Fibroblast of villous mesenchyme (primary cell): Measurements from ENCODE around the gene FABP6. TPM values are rescaled to one million over a fixed set of nuclear protein-coding genes. Genes with fewer than 3 reads are reported as not detected.
A peak's percentile ranks its signal among the peaks of the same experiment; 100 is the strongest.

Experiments
- DNase-seq: peaks from one replicate; pipeline ENCODE4 v3.0.0-alpha.2; 2010; ENCODE audit warnings: low read depth
- H3K4me3 ChIP-seq: 2 replicates; pipeline ENCODE4 v1.5.1; 2011; ENCODE audit warnings: low read depth, mild to moderate bottlenecking, low read length
- CTCF ChIP-seq: IDR thresholded peaks from 2 replicates; pipeline ENCODE4 v1.5.1; 2012; ENCODE audit warnings: low read depth, mild to moderate bottlenecking, low read length; ENCODE audit not compliant: insufficient read depth
- total RNA-seq: library from RNA; depleted of rRNA; stranded (reverse); fragments of >200 nt; gene quantifications from 2 replicates; pipeline ENCODE4 v1.2.3, GENCODE V29; 2012

FABP6 gene
- total RNA-seq, 1 donor, result not detected

- H3K4me3 ChIP-seq, result no peak overlapping the region
- no peak for DNase-seq
- no peak for TF ChIP-seq CTCF
Observed at GRCh38 chr5:160286947-160287346, 57.6 kb downstream of the FABP6 start.

- no peak overlapping the region for H3K4me3 ChIP-seq
- TF ChIP-seq CTCF, result no peak
- peak; percentile 17 for DNase-seq
Observed at GRCh38 chr5:160287378-160288051, 58.2 kb downstream of the FABP6 start.

Other genes starting within 250 kb of the FABP6 start
- 47.7 and 51.0 TPM in 2 replicates for gene TTC1, start 220.4 kb upstream of the FABP6 start, total RNA-seq
- 18.0 and 25.5 TPM in 2 replicates for gene PWWP2A, start 110.1 kb upstream of the FABP6 start, total RNA-seq
- gene CCNJL, start 83.1 kb downstream of the FABP6 start, total RNA-seq, result 0.86 and 1.3 TPM in 2 replicates
- gene C1QTNF2, start 141.1 kb downstream of the FABP6 start, total RNA-seq, result 0.43 and 0.64 TPM in 2 replicates
- 2.9 and 4.7 TPM in 2 replicates for gene FAM200C, start 170.5 kb downstream of the FABP6 start, total RNA-seq
- 39.0 and 48.4 TPM in 2 replicates for gene SLU7, start 189.6 kb downstream of the FABP6 start, total RNA-seq
- 158 and 180 TPM in 2 replicates for gene PTTG1, start 192.3 kb downstream of the FABP6 start, total RNA-seq